GM20431 (cell line): ENCODE measurements around the gene COA3.

Source experiments
- in situ Hi-C: fragments of 300-500 bp; cut with MseI, MboI; formaldehyde crosslinking; loops from one replicate; pipeline ENCODE4 v1.15.0; 2020; ENCODE audit warnings: low sequenced_read_pairs; ENCODE audit not compliant: unreplicated experiment

COA3 gene, protein sequence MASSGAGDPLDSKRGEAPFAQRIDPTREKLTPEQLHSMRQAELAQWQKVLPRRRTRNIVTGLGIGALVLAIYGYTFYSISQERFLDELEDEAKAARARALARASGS

DNA sequence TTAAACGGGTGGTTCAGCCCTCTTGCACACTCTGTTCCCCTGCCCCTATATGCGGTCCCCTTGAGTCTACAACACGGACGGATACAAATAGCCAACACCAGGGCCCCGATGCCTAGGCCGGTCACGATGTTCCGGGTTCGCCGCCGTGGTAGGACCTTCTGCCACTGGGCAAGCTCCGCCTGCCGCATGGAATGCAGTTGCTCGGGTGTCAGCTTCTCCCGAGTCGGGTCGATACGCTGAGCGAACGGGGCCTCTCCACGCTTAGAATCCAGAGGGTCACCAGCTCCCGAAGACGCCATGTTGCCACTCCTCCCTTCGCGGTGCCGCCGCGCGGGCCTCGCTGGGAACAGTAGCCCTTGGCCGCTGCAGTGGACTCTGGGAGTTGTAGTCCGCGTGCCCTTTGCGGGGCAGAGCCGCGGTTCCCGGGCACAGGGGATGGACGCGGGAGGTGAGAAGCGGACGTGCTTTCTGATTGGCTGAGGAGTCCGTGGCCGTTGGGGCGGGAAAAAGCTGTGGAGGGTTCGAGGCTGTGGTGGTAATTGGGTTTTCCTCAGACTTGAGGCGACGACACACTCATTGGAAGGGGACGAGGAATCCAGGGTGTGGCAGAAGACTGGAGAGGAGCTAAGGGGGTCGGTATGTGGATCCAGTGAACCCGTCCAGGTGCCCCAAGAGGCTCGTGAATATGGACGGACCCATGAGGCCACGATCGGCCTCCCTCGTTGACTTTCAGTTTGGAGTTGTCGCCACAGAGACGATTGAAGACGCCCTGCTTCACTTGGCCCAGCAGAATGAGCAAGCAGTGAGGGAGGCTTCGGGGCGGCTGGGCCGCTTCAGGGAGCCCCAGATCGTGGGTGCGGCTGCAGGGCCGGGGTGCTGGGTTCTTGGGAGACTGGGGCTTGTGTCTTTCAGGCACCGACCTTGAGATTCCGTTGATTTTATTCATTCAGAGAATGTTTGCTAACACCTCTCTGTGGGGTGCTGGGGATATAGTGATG, at the start of gene COA3, which contains the start of gene CNTD1:
Gene COA3 (minus strand): TSS at position 322 of the 998 bp plus-strand sequence. CDS start 23 bp downstream, at position 299.
Gene CNTD1 (plus strand): TSS at position 479 of the 998 bp plus-strand sequence. CDS start 207 bp downstream, at position 686.
- in situ Hi-C loops = no loop called here

DNA sequence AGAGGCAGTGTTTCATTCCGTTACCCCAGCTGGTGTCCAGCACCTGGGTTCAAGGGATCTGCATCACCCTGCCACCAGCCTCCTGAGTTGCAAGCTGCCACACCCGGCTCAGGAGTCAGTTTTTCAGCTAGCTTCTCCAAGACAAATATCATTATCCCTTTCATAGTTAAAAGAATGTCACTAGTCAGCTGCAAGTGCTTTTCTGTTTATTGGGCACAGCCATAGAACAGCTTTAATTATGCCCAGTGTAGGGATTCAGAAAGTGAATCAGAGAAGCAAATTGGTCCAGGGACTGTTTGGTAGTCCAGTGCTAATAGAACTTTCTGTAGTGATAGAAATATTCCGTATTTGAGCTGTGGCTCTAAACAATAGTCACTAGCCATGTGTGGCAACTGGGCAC, 49.6 kb upstream of the COA3 start:
- in situ Hi-C loops = no loop called here

DNA sequence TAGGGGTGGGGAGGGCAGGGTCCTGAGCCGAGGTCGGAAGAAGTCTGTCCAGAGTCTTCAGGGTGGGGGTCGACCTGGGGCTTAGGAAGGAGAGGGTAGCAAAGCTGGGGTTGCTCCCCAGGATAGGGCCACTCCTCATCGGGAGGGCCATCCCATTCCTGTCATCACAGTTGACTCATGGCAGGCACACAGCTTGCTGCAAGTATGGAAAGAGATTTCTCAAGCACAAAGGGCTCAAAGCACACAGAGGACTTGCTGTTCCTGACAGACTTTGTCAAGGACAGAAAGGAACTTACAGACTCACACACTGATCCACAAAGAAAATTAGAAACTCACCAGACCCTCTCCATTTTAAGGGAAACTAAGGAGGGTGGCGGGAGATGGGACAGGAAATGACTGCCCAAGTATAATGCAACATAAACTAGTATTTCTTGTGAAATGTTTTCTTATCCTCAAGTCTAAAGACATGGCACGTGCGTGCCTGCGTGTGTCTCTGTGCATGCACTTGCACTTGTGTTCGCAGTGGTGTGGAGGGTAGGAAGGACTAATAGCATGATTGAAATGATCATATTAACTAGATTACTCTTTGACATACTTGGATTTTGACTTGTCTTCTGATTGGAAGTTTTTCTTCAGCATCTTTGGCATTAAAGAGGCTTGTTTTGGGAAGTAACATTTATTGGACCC, 48.2 kb upstream of the COA3 start:
- in situ Hi-C loops = no loop called here

DNA sequence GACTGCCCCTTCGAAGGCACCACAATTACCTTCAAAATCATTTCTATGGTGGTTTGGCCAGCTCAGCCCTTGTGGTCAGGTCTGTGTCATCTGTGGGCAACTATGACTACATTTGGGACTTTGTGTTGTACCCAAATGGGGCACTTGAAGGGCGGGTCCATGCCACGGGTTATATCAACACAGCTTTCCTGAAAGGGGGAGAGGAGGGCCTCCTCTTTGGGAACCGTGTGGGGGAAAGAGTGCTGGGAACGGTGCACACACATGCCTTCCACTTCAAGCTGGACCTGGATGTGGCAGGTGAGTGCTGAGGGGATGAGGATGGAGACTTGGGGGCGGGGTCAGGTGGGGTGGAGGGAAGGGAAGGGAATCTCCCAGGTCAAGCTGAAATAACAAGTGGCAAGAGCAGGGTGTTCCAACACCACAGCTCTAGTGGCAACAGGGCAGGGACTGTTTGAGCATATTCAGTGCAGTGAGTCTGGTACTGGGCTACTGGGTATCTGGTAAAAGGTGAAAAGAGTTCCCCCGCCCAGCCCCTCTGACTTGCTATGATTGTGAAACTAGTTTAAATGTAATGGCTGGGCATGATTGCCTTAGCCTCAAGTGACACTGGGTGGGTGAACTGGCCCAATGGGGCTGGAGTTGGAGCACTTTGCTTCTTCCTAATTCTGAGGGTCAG, 47.6 kb upstream of the COA3 start:
- in situ Hi-C loops = no loop called here

DNA sequence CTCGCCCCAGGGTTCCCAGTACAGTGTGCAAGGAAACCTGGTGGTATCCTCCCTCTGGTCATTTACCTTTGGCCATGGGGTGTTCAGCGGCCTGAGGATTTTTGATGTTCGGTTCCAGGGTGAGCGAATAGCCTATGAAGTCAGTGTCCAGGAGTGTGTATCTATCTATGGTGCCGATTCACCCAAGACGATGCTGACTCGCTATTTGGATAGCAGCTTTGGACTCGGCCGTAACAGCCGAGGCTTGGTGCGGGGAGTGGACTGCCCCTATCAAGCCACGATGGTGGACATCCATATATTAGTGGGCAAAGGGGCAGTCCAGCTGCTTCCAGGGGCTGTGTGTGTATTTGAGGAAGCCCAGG, 47.0 kb upstream of the COA3 start:
- in situ Hi-C loops = no loop called here

DNA sequence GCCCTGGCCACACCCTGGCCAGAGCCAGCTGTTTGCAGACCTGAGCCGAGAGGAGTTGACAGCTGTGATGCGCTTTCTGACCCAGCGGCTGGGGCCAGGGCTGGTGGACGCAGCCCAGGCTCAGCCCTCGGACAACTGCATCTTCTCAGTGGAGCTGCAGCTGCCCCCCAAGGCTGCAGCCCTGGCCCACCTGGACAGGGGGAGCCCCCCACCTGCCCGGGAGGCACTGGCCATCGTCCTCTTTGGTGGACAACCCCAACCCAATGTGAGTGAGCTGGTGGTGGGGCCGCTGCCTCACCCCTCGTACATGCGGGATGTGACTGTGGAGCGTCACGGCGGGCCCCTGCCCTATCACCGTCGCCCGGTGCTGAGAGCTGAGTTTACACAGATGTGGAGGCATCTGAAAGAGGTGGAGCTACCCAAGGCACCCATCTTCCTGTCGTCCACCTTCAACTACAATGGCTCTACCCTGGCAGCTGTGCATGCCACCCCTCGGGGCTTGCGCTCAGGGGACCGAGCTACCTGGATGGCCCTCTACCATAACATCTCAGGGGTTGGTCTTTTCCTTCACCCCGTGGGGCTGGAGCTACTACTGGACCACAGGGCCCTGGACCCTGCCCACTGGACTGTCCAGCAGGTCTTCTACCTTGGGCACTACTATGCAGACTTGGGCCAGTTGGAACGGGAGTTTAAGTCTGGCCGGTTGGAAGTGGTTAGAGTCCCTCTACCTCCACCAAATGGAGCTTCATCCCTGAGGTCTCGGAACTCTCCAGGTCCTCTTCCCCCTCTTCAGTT, 46.5 kb upstream of the COA3 start:
- in situ Hi-C loops = no loop called here

DNA sequence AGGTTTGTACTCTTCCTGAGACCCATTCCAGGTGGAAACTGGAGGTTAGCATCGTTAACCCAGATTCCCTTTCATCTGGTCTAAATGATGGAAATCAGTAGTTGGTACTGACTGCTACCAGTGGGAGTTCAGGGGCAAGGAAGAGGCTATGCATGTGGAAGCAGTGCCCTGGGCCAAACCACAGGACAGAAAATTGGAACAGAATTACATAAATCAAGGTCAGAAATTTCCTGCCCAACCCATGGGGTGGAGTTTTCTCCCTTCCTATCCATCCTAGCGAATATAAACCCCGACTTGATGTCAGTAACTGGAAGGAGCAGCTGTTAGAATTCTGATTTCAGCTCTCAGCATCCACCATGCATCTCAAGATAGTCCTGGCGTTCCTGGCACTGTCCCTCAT, 45.8 kb upstream of the COA3 start, which contains the start of gene AOC2:
Gene AOC2 (plus strand): TSS at position 310 of the 400 bp plus-strand sequence. CDS start 47 bp downstream, at position 357.
- in situ Hi-C loops = no loop called here

DNA sequence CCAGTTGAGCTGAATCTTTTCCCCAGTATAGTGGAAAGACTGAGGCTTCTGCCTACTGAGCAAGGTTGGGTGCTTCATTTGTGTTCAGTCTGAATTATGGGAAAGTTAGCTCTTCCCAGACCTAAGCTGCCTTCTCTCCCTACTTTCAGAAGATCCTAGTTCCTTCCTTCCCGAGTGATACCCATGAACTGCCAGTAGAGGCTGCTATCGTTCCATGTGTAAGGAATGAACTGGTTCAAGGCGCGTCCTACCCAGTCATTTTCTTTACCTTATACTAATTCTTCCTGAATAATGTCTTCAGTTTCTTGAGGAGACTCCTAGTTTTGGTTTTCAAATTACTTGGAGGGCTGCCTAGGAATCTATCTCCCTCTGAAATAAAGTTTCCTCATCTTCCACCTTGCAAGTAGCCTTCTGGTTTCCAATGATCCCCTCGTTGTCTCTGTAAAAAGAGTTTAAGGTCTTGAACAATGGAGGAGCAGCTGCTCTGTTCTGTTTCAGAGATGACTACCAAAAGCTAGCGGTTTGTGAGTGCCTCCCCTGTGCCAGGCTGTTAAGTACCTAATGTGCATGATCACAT, 44.9 kb upstream of the COA3 start:
- in situ Hi-C loops = no loop called here

DNA sequence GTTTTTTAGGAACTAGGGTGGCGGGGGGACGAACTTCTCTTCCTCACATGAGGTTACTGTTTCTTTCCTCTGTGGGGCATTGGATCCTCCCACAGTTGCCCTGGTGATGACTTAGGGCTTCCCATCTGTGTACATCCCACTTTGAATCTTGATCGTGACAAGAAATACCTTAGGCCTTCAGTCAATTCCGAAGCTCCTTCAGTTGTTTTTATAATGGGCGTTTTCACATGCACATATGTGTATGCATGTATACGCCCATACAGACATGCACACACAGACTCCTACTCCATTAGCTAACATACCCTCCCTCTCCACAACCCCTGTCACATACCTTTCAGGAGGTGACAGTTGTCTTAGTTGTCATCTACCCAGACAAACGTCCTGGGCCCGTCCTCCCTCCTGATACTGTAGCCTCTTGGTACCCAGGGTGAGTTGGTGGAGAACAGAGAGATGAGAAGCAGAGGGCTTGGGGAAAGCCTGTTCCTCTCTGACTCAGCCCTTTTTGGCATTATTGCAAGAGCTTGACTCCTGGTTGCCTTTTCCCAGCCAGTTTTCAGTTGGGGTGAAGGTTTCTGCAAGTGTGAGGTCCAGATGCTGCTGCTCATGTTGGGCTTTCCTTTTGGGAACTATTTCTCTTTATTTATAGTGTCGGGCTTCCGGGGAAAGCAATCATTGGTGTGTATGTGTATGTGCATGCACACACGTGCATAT, 43.6 kb upstream of the COA3 start:
- in situ Hi-C loops = no loop called here

DNA sequence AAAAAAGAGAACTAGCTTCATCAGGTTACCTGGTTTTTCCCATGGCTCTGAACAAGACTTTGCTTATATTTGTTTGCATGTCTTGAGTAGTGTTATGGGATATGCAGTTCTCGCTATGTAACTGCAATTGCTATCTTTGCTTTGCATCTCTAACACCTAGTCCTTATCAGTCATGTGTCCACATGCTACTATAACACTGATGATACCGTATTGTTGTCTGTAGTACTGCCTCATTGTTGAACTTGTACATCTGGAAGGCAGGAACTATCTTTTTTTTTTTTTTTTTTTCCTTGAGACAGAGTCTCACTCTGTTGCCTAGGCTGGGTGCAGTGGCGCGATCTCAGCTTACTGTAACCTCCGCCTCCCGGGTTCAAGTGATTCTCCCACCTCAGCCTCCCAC, 37.2 kb upstream of the COA3 start:
- in situ Hi-C loops = no loop called here

DNA sequence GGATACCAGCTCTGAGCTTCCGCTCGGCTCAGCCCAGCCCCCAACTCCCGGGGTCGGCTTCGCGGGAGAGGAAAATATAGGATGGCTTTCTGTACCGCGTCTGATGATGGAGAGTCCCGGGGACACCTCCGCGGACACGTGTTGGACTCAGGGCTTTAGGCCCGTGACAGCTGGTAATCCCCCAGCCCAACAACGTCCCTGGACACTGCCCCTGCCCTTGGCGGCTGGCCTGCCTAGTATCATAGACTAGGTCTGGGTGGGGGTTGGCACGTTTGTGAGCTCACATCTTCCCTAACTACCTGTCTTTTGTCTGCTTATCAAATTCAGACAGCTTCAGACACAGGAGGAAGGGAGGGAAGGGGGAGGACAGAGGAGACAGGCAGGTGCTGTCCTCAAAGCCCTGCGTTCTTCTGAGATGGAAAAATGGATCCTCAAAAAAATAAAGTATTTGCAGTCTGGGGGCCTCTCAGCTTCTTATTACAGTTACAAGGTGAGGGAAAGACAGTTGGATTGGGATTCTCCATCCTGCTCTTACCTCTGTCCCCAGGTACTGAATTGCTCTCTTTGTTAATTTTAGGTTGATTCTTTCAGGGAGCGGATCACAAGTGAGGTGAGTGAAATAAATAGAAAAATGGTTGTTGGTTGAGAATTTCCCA, 35.4 kb upstream of the COA3 start:
- in situ Hi-C loops = no loop called here

DNA sequence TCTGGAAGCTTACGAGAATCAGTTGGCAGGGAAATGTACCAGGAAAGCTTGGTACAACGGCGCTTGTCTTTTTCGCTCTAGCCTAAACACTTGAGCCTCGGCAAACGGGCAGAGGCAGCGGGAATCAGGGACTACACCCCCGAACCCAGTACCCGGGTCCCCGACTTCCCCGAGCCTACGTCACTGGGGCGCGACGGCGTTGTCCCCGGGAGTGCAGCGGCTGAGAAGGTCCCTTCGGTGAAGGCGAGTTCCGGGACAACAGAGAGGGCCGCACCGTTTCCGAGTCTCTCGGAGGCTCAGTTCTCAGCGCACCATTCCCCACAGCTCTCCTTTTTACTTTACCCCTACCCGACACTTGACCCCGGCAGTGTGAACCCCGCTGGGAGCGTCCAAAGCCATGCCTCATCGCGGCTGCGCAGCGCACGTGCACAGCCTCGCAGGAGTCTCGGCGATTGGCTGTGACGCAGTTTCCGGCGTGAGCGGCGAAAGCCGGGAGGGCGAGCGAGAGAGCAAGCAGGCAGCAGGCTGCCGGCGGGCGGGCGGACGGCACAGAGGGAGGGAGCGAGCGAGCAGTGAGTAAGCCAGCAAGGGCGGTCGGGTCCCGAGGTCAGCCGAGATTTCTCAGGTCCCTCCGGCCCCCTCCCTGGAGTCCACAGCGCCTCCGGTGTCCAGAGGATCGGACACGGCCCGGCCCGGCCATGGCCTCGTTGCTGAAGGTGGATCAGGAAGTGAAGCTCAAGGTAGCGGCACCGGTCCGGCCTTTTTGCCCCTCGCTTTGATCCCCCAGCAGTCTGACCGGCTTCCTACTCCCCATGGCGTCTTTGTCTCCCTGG, 34.6 kb upstream of the COA3 start, which contains the start of gene PSME3:
Gene PSME3 (plus strand): TSS at position 464 of the 833 bp plus-strand sequence. CDS start 235 bp downstream, at position 699.
- in situ Hi-C loops = no loop called here

DNA sequence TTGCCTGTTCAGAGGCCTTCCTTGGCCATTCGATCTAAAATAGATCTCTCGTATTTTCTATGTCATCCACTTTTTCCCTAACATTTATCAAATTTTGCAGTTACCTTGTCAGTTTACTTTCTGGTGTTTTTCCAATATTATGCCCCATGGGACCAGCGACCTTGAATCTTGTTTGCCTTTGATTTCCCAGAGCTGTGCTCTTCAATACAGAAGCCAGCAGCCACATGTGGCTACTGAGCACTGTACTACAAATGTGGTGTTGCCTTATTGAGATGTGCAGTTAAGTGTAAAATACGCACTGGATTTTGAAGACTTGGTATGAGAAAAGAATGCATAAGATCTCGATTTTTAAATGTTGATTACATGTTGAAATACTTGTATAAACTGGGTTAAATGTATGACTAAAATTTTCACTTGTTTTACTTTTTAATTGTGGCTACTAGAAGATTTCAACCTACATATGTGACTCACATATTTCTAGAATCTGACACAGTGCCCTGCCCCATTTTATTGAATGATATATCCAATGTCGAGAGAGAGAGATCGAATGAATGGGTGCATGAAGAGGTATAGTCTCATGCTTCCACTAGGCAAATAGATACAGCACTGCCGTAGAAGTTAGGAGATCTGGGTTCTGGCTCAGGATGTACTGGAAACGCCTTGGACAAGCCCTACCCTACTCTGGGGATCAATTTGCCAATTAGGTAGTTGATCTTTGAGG, 33.9 kb upstream of the COA3 start:
- in situ Hi-C loops = no loop called here

DNA sequence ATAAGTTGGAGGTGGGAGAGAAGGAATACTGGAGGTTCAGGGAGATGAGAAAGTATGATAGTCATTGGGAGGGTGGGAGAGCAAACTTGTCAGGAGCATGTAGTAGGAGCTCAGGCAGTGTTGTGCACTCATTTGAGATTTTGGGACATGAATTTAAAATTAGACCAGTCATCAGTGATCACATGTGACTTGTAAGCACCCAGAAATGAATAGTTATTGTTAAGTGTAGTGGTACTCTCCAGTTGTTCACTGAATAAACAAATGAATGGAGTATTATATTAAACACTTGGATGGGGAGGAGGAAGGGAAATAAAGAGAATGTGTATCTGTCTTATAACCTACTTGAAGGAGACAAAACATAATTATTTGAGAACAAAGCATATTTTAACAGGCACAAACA, 32.5 kb upstream of the COA3 start:
- in situ Hi-C loops = no loop called here

DNA sequence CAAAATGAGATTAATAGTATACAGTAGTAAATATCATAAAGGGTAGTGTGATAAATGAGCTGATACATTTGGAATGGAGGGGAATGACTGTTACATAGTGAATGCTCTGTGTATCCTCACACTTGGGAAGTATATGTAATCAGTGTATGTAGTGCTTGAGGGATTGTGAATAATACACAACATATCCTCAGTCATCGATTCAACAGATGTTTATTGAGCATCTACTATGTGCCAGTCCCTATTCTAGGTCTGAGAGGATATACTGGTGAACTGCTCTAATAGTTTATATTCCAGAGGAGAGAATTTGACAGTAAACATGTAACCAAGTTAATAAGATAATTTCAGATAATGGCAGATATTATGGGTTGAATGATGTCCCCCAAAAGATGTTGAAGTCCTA, 29.0 kb upstream of the COA3 start:
- in situ Hi-C loops = no loop called here

DNA sequence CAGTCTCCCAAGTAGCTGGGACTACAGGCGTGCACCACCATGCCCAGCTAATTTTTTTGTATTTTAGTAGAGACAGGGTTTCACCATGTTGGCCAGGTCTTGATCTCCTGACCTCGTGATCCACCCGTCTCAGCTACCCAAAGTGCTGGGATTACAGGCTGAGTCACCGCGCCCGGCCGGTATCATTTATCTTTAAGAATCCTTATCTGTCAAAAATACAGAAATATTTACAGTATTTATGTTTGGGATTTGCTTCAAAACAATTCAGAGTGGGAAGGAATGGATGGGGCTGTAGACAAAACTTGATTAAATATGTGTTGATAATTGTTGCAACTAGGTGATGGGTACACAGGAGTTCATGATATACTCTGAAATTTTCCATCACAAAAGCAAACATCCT, 22.7 kb upstream of the COA3 start:
- in situ Hi-C loops = no loop called here
